ENCODE measurements around the gene FBXL20. TPM values are rescaled to one million over a fixed set of nuclear protein-coding genes. Genes with fewer than 3 reads are reported as not detected.
A peak's percentile ranks its signal among the peaks of the same experiment; 100 is the strongest.

FBXL20 gene
- total and polyA plus RNA-seq, 9 of the 15 experiments (the other 6 are each of a cell fraction or from before 2014, with no cell fraction given), result 1.8 to 15.1 (median 5.6) TPM

- TF ChIP-seq REST (IDR thresholded peaks at IDR 0.05; ENCODE audit: borderline replicate concordance), result peak; percentile 45; the same call in 1 of the 2 replicates
- no peak for TF ChIP-seq REST (CRISPR knock-in tag; IDR thresholded peaks at IDR 0.05; ENCODE audit: low read depth)
- TF ChIP-seq CTCF (IDR thresholded peaks at IDR 0.05 in 2 of 3, conservative IDR thresholded peaks at IDR 0.05 in 1 of 3; ENCODE audit: insufficient read depth in 2 of 3, low read depth in 1 of 3, low read length in 3 of 3), result peak; percentile 99 to 100 (median 99)
- no peak for TF ChIP-seq SFPQ (IDR thresholded peaks at IDR 0.05; ENCODE audit: low read depth, low read length)
- peak; percentile 72; the same call in 1 of the 2 replicates for TF ChIP-seq MTA3 (IDR thresholded peaks at IDR 0.05; ENCODE audit: borderline replicate concordance)
- 0 out of 2 replicates have a peak, but pooled peaks have one; percentile 27 for TF ChIP-seq SP1 (CRISPR knock-in tag; IDR thresholded peaks at IDR 0.05)
- no peak for TF ChIP-seq HEY1 (CRISPR knock-in tag; IDR thresholded peaks at IDR 0.05; ENCODE audit: borderline replicate concordance)
- TF ChIP-seq DPF2 (IDR thresholded peaks at IDR 0.05), result 0 out of 2 replicates have a peak, but pooled peaks have one; percentile 14
- TF ChIP-seq AFF1 (IDR thresholded peaks at IDR 0.05; ENCODE audit: low read depth in 1 of 2, partially characterized antibody in 2 of 2), result peak in 1 of 2 experiments; percentile 86
Observed at GRCh38 chr17:39235555-39236449, 165.6 kb downstream of the FBXL20 start (continued).
